Neural progenitor cell (in vitro differentiated cells): ENCODE data around the gene ITPR2. TPM values are rescaled to one million over a fixed set of nuclear protein-coding genes. Genes with fewer than 3 reads are reported as not detected.

Experiments used
- DNase-seq: peaks from one replicate; pipeline ENCODE4 v3.0.0-alpha.2; 2016; ENCODE audit warnings: low spot score
- H2AFZ ChIP-seq: fragments of 200-600 bp; sonication (generic); replicated peaks from 2 replicates; pipeline ENCODE4 v1.6.1; 2016; ENCODE audit warnings: antibody characterized with exemption
- H3F3A ChIP-seq: fragments of 200-600 bp; sonication (generic); 2 replicates; pipeline ENCODE4 v1.6.1; 2016; ENCODE audit warnings: antibody characterized with exemption, low read depth
- H3K27ac ChIP-seq: fragments of 200-600 bp; sonication (generic); 2 replicates; pipeline ENCODE4 v1.5.1; 2016; ENCODE audit warnings: mild to moderate bottlenecking
- H3K27me3 ChIP-seq: fragments of 200-600 bp; sonication (generic); 2 replicates; pipeline ENCODE4 v1.6.1; 2016; ENCODE audit warnings: mild to moderate bottlenecking, moderate library complexity
- H3K36me3 ChIP-seq: fragments of 200-600 bp; sonication (generic); 2 replicates; pipeline ENCODE4 v1.5.1; 2016
- H3K4me1 ChIP-seq: fragments of 200-600 bp; sonication (generic); 2 replicates; pipeline ENCODE4 v1.6.1; 2016; ENCODE audit warnings: mixed run types
- H3K4me2 ChIP-seq: fragments of 200-600 bp; sonication (generic); 2 replicates; pipeline ENCODE4 v1.6.1; 2016
- H3K4me3 ChIP-seq: fragments of 200-600 bp; sonication (generic); 2 replicates; pipeline ENCODE4 v1.5.1; 2016
- H3K79me2 ChIP-seq: fragments of 200-600 bp; sonication (generic); 2 replicates; pipeline ENCODE4 v1.6.1; 2016; ENCODE audit warnings: low read depth
- H3K9ac ChIP-seq: fragments of 200-600 bp; sonication (generic); 2 replicates; pipeline ENCODE4 v1.6.1; 2016
- H3K9me3 ChIP-seq: fragments of 200-600 bp; sonication (generic); 2 replicates; pipeline ENCODE4 v1.5.1; 2016; ENCODE audit warnings: low read depth
- H4K20me1 ChIP-seq: fragments of 200-600 bp; sonication (generic); 2 replicates; pipeline ENCODE4 v1.6.1; 2016; ENCODE audit warnings: low read depth
- H3K27ac Mint-ChIP-seq: 3 replicates; pipeline ENCODE4 v1.8.0; 2021; ENCODE audit warnings: mixed read lengths
- H3K27me3 Mint-ChIP-seq: 2 replicates; pipeline ENCODE4 v1.8.0; 2022; ENCODE audit warnings: low read depth, mild to moderate bottlenecking, inconsistent platforms, moderate library complexity, mixed read lengths; ENCODE audit not compliant: insufficient read depth
- H3K36me3 Mint-ChIP-seq: 3 replicates; pipeline ENCODE4 v1.8.0; 2021; ENCODE audit warnings: mixed read lengths
- H3K4me1 Mint-ChIP-seq: 3 replicates; pipeline ENCODE4 v1.8.0; 2021; ENCODE audit warnings: mixed read lengths
- H3K4me3 Mint-ChIP-seq: 3 replicates; pipeline ENCODE4 v1.8.0; 2021; ENCODE audit warnings: mild to moderate bottlenecking, moderate library complexity, mixed read lengths
- H3K9me3 Mint-ChIP-seq: 3 replicates; pipeline ENCODE4 v1.8.0; 2020; ENCODE audit warnings: mixed read lengths
- EZH2 ChIP-seq: fragments of 200-600 bp; sonication (generic); IDR thresholded peaks from 2 replicates; pipeline ENCODE4 v1.6.1; 2017; ENCODE audit warnings: antibody characterized with exemption, mild to moderate bottlenecking, moderate library complexity
- EZH2phosphoT487 ChIP-seq: fragments of 200-600 bp; sonication (generic); IDR thresholded peaks from 2 replicates; pipeline ENCODE4 v1.6.1; 2017; ENCODE audit warnings: antibody characterized with exemption
- total RNA-seq: library from RNA; depleted of rRNA; stranded (reverse); fragments of >200 nt; gene quantifications from 2 replicates; pipeline ENCODE4 v1.2.3, GENCODE V29; 2015; ENCODE audit warnings: low replicate concordance
- TF ChIP-seq, protein P1 (sequence below): fragments of 200-600 bp; sonication (generic); IDR thresholded peaks from 2 replicates; pipeline ENCODE4 v1.5.1; 2017; ENCODE audit warnings: antibody characterized with exemption, mild to moderate bottlenecking

ITPR2 gene
- total RNA-seq, 1 donor from 2014 or later: 11.4 TPM

GRCh38 chr12:26845984-26846383 lies 13.0 kb upstream of the ITPR2 start:
- H3K27me3 Mint-ChIP-seq: peaks cover 2% of the 10 kb centered on the region
- Histone ChIP-seq H3K27ac (no peak overlapping the region), H3K4me3 (no peak overlapping the region), H3K9ac (no peak overlapping the region), H2AFZ (no peak overlapping the region), H3K79me2 (no peaks in the 10 kb centered on the region), H4K20me1 (no peaks in the 10 kb centered on the region), H3F3A (no peaks in the 10 kb centered on the region), H3K27me3 (no peaks in the 10 kb centered on the region), H3K4me2 (no peak overlapping the region), H3K36me3 (no peaks in the 10 kb centered on the region), H3K4me1 (no peaks in the 10 kb centered on the region), H3K9me3 (no peaks in the 10 kb centered on the region)
- no peak overlapping the region for H3K4me3 Mint-ChIP-seq
- no peak for DNase-seq
- peaks cover 3% of the 10 kb centered on the region for H3K4me1 Mint-ChIP-seq
- TF ChIP-seq EZH2: no peak
- TF ChIP-seq, protein P1, sequence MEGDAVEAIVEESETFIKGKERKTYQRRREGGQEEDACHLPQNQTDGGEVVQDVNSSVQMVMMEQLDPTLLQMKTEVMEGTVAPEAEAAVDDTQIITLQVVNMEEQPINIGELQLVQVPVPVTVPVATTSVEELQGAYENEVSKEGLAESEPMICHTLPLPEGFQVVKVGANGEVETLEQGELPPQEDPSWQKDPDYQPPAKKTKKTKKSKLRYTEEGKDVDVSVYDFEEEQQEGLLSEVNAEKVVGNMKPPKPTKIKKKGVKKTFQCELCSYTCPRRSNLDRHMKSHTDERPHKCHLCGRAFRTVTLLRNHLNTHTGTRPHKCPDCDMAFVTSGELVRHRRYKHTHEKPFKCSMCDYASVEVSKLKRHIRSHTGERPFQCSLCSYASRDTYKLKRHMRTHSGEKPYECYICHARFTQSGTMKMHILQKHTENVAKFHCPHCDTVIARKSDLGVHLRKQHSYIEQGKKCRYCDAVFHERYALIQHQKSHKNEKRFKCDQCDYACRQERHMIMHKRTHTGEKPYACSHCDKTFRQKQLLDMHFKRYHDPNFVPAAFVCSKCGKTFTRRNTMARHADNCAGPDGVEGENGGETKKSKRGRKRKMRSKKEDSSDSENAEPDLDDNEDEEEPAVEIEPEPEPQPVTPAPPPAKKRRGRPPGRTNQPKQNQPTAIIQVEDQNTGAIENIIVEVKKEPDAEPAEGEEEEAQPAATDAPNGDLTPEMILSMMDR: no peak
- TF ChIP-seq EZH2phosphoT487: no peak
- H3K27ac Mint-ChIP-seq: no peak overlapping the region
- H3K9me3 Mint-ChIP-seq: no peaks in the 10 kb centered on the region
- H3K36me3 Mint-ChIP-seq: no peaks in the 10 kb centered on the region

DNA sequence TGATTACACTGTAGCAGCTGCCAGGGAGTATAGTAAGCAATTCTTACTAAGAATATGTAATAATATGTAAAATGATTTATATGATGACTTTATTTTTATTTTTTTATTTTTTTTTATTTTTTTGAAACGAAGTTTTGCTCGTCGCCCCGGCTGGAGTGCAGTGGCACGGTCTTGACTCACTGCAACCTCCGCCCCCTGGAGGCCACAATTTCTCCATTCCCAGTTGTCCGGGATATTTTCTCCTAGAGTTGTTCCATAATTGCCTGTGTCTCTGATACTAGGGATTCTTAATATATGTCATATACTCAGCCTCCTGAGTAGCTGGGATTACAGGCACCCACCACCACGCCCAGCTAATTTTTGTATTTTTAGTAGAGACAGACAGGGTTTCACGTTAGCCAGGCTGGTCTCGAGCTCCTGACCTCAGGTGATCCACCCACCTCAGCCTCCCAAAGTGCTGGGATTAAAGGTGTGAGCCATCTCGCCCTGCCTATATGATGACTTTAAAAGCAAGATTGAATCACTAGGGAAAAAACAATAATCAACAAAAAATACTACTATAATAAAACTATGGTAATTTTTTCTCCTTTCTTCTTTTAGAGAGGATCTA lies 12.2 kb upstream of the ITPR2 start:
- Mint-ChIP-seq H3K27ac (no peak overlapping the region), H3K4me3 (no peak overlapping the region), H3K4me1 (peaks cover 5% of the 10 kb centered on the region), H3K36me3 (no peaks in the 10 kb centered on the region), H3K9me3 (no peaks in the 10 kb centered on the region), H3K27me3 (peaks cover 2% of the 10 kb centered on the region)
- no peak overlapping the region for H3K4me2 ChIP-seq
- H3F3A ChIP-seq: no peaks in the 10 kb centered on the region
- H4K20me1 ChIP-seq: no peaks in the 10 kb centered on the region
- H3K27me3 ChIP-seq: no peaks in the 10 kb centered on the region
- no peaks in the 10 kb centered on the region for H3K36me3 ChIP-seq
- no peak overlapping the region for H2AFZ ChIP-seq
- no peak overlapping the region for H3K9ac ChIP-seq
- H3K9me3 ChIP-seq: no peaks in the 10 kb centered on the region
- H3K4me1 ChIP-seq: no peaks in the 10 kb centered on the region
- no peak overlapping the region for H3K27ac ChIP-seq
- DNase-seq: peak; percentile 59
- no peaks in the 10 kb centered on the region for H3K79me2 ChIP-seq
- no peak for TF ChIP-seq EZH2phosphoT487
- TF ChIP-seq, protein P1: peak; percentile 77
- no peak overlapping the region for H3K4me3 ChIP-seq

- no peak overlapping the region for H3K4me3 Mint-ChIP-seq
- Histone ChIP-seq H3K4me2 (no peak overlapping the region), H4K20me1 (no peaks in the 10 kb centered on the region), H3K9me3 (no peaks in the 10 kb centered on the region), H3K36me3 (no peaks in the 10 kb centered on the region), H3K79me2 (no peaks in the 10 kb centered on the region), H3K4me1 (no peaks in the 10 kb centered on the region), H3F3A (no peaks in the 10 kb centered on the region), H3K27ac (no peak overlapping the region), H2AFZ (peak overlapping the region; percentile 82), H3K4me3 (no peak overlapping the region), H3K9ac (no peak overlapping the region), H3K27me3 (no peaks in the 10 kb centered on the region)
- DNase-seq: no peak
- H3K27ac Mint-ChIP-seq: no peak overlapping the region
- H3K9me3 Mint-ChIP-seq: peaks cover 6% of the 10 kb centered on the region
- no peaks in the 10 kb centered on the region for H3K36me3 Mint-ChIP-seq
- peaks cover 4% of the 10 kb centered on the region for H3K27me3 Mint-ChIP-seq
- peaks cover 8% of the 10 kb centered on the region for H3K4me1 Mint-ChIP-seq
- TF ChIP-seq EZH2 (no peak), EZH2phosphoT487 (no peak)
- TF ChIP-seq, protein P1: no peak
Observed at GRCh38 chr12:26843311-26843710, 10.3 kb upstream of the ITPR2 start.
